MV-4-11 (cell line): Measurements from ENCODE around the gene MED4.

Experiments
- DNase-seq: peaks from one replicate; lab custom pipeline; 2025; lab: John Stamatoyannopoulos, UW

The MED4 gene, protein sequence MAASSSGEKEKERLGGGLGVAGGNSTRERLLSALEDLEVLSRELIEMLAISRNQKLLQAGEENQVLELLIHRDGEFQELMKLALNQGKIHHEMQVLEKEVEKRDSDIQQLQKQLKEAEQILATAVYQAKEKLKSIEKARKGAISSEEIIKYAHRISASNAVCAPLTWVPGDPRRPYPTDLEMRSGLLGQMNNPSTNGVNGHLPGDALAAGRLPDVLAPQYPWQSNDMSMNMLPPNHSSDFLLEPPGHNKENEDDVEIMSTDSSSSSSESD

DNA sequence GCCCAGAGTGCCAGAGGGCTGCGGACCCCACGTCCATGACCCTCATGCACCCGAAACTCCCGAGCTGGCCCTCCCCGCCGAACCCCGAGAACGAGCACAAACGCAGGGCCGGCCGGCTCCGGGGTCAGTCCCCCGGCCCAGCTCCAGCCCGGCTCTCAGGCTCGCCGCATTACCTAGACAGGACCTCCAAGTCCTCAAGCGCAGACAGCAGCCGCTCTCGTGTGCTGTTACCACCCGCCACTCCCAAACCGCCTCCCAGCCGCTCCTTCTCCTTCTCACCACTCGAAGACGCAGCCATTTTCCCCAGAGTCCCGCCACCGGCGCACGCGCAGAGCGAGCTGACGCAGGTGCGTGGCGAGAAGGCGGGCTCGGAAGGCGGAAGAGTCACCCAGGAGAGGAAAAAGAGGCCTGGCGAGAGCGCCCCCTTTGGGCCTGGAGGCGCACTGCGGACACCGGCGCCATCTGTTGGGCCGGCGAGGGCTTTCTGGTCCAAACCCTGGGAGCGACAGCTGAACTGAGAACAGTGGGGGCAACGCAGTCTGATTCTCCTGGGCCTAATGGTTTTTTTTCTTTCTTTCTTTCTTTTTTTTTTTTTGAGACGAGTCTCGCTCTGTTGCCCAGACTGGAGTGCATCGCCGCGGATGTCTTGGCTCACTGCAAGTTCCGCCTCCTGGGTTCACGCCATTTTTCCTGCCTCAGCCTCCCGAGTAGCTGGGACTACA lies at the start of gene MED4:
Gene MED4 (minus strand): TSS at position 324 of the 722 bp plus-strand sequence. CDS start 26 bp downstream, at position 298.
- peak; percentile 91 for DNase-seq

GRCh38 chr13:48144413-48145035 lies 49.6 kb upstream of the MED4 start:
- peak; percentile 93 for DNase-seq

DNA sequence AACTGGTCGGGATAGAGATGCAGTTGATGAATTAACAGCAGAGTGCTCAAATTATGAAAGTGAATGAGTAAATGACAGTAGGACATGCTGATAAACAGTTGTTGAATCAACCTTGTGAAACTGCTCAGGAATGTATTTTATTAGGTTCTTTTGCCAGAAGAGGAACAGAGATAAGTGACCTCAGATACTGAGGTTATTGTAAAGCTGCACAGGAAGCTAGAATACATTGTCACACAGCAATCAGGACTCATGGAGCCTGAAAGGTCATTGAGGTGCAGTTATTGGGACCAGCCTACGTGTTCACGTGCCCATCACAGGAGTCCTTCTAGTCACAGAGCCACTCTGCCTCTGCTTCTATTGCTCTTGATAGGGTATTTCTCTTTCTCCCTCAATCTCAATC lies 47.5 kb upstream of the MED4 start:
- peak; percentile 84 for DNase-seq

GRCh38 chr13:48138270-48138669 lies 43.4 kb upstream of the MED4 start:
- DNase-seq, result no peak

DNA sequence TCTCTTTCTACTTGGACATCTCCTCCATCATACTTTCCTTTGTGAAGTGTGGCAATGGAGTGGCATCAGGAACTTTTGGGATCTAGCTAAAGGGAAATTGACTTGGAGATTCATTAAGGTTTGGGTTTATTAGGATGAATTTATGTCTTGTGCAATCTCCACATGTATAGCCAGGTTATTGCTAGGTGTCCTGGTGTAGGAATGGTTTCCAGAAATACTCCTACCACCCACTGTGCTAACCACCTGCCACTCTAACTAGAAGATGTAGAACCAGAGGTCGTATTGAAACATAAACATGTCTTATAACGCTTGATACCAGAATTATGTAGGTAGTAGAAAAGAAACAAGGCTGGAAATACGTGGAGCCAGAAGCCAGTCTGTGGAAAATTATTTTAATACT lies 38.1 kb upstream of the MED4 start:
- no peak for DNase-seq

DNA sequence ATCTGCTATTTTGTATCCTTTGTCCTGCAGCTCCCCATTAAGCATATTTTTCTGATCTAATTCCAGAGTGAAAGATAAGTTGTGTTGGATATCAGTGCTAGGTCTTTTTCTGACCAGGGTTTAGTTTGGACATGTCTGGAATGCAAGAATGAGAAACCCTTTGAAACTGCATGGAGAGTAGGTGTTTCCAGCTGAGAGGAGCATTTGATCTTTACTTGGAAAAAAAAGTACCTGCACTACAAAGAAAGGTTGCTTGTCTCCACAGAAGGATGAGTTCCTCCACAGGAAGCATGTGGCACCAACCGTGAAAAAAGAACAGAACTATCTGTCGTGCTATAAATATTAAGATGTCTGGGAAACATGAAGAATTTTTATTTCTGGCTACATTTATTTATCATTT lies 36.6 kb upstream of the MED4 start:
- no peak for DNase-seq

GRCh38 chr13:48126944-48127830 lies 32.3 kb upstream of the MED4 start:
- DNase-seq, result peak; percentile 54

GRCh38 chr13:48125794-48126228 lies 30.9 kb upstream of the MED4 start:
- DNase-seq, result no peak

- no peak for DNase-seq
These were observed 28.9 kb upstream of the MED4 start for GRCh38 chr13:48123812-48124211.

DNA sequence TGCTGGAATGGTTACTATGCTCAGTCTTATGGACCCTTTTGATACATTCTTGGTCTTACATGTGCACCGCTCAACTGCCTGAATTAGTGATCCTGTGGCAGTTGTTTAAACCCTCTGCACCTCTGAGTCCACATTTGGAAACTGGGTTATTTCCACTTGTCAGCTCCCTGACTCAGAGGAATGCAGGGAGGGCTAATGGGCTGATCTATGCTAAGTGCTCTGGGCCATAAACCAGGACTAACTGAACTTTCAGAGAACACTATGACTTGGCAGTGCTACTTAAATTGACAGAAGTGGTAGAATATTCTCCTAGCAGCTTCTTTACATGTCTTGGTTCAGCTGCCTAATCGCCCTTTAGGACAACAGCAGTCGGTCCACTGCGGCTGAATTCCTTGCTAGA lies 26.8 kb upstream of the MED4 start:
- DNase-seq, result no peak

DNA sequence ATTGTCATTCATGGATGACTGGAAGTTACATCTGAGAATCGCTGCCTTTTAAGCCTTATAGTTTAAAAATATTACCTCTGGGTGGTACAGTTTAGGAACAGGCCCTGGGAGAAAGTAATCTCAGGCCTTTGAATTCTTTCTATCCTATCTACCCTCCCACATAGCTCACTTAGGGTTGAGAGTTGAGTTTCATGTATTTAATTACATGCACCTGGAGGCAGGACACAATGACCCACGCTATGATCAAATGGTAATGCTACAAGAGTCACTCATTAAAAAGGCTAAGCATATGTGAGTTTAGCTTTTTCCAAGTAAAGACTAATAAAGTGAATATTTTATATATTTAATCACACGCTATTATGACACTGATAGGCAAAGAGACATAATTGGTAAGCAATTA lies 25.3 kb upstream of the MED4 start:
- DNase-seq, result no peak

- DNase-seq, result no peak
These were observed 23.1 kb upstream of the MED4 start for GRCh38 chr13:48118030-48118429.

DNA sequence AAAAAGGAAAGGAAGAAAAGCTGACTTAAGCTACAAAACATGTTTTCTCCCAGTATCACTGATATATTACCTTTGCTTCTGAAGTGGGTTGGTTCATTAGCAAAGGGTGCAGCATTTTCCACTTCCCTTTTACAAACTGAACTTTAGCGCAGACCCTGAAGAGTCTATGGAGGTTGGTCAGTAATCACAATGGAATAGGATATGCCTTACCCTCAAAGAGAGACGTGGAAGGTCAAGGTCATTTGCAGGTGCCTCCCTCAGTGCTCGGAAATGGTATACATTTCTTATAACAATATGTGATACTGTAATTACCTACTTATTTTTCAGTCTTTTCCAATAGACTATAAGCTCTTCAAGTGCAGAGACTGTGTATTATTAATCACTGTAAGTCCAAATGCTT lies 21.9 kb upstream of the MED4 start:
- DNase-seq, result no peak

DNA sequence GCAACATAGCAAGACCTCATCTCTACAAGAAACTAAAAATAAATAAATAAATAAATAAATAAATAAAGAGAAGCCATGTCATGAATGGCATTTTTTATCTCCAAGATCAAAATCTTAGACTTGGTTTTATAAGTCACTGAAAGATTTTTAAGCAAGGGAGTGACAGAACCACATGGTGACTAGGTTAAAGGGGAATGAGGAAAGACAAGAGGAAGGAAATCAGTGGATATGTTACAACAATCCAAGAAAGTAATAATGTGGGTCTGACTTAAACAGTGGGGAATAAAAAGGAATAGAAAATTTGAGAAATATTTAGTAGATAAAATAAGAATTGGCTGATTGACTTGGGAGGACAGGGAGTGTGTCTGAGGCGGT lies 18.8 kb upstream of the MED4 start:
- no peak for DNase-seq

GRCh38 chr13:48112896-48113755 lies 18.2 kb upstream of the MED4 start:
- DNase-seq, result no peak

DNA sequence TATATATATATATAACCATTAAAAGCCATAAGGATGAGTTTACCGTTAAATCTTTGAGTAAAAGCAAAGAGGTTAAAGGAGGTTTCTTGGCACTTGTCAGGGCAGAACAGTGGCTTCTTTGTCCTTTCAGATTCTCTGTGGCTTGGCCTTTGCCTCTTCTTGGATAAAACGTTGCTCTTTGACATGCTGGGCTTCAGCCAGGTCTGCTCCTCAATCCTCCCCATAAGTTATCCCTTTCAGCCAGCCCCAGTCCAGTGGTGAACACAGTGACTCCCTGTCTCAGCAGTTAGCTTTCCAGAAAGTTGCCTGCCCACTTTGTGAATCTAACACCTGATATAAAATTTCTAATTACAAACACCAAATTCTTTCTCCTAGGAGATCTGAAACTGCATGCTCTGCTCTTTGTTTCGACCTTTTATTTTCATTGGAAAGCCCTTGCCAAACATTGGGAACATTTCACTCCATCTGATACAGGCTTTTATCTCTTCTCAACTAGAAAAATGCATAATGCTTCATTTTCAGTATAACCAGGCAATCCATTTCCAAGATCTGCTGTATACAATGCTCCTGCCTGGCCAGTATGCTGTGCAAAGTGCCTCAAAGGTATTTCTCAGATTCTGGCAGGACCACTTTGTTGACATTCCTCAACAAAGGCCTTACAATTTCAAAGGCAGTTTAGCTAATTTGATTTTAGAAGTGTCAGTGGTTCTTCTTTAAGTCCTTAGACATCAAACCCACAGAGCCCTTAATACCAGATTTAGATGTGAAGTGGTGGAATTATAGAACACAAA lies 16.2 kb upstream of the MED4 start:
- no peak for DNase-seq

- no peak for DNase-seq
These were observed 15.4 kb upstream of the MED4 start for GRCh38 chr13:48110132-48110868.

GRCh38 chr13:48108106-48108505 lies 13.2 kb upstream of the MED4 start:
- DNase-seq, result no peak

GRCh38 chr13:48097793-48098192 lies 2.9 kb upstream of the MED4 start:
- DNase-seq, result no peak

- DNase-seq, result no peak
These were observed 1.8 kb upstream of the MED4 start for GRCh38 chr13:48096670-48097069.
